Neuron (in vitro differentiated cells): ENCODE results near the gene ROBO1.

Source experiments
- H2AFZ ChIP-seq: one replicate; pipeline ENCODE4 v1.6.1; 2013; ENCODE audit warnings: low read depth, mild to moderate bottlenecking, inconsistent platforms, low read length, moderate library complexity
- H3K27me3 ChIP-seq: one replicate; pipeline ENCODE4 v1.6.1; 2013; ENCODE audit warnings: low read length; ENCODE audit not compliant: insufficient read depth
- H3K36me3 ChIP-seq: one replicate; pipeline ENCODE4 v1.6.1; 2013; ENCODE audit warnings: low read length; ENCODE audit not compliant: insufficient read depth
- H3K4me1 ChIP-seq: one replicate; pipeline ENCODE4 v1.6.1; 2013; ENCODE audit warnings: low read length; ENCODE audit not compliant: insufficient read depth
- H3K4me3 ChIP-seq: 2 replicates; pipeline ENCODE4 v1.5.1; 2013; ENCODE audit warnings: mild to moderate bottlenecking, low read length, moderate library complexity
- H3K9me3 ChIP-seq: one replicate; pipeline ENCODE4 v1.6.1; 2013; ENCODE audit warnings: low read length

The ROBO1 gene

GRCh38 chr3:79097964-79098660 lies 669.7 kb downstream of the ROBO1 start:
- H3K36me3 ChIP-seq = no peaks in the 10 kb centered on the region
- no peaks in the 10 kb centered on the region for H3K4me1 ChIP-seq
- H2AFZ ChIP-seq = no peak overlapping the region
- H3K9me3 ChIP-seq = no peaks in the 10 kb centered on the region
- no peak overlapping the region for H3K4me3 ChIP-seq
- no peaks in the 10 kb centered on the region for H3K27me3 ChIP-seq

- no peaks in the 10 kb centered on the region for H3K36me3 ChIP-seq
- no peak overlapping the region for H2AFZ ChIP-seq
- no peaks in the 10 kb centered on the region for H3K4me1 ChIP-seq
- H3K9me3 ChIP-seq = no peaks in the 10 kb centered on the region
- H3K27me3 ChIP-seq = no peaks in the 10 kb centered on the region
- H3K4me3 ChIP-seq = no peak overlapping the region
Observed at GRCh38 chr3:79094654-79095053, 673.1 kb downstream of the ROBO1 start.

- Histone ChIP-seq H3K27me3 (no peaks in the 10 kb centered on the region), H3K36me3 (no peaks in the 10 kb centered on the region), H2AFZ (no peak overlapping the region), H3K4me1 (peaks cover 2% of the 10 kb centered on the region), H3K4me3 (no peak overlapping the region), H3K9me3 (no peaks in the 10 kb centered on the region)
Observed at GRCh38 chr3:79086514-79086913, 681.3 kb downstream of the ROBO1 start.

GRCh38 chr3:79085171-79085570 lies 682.6 kb downstream of the ROBO1 start:
- no peaks in the 10 kb centered on the region for H3K9me3 ChIP-seq
- no peak overlapping the region for H2AFZ ChIP-seq
- no peaks in the 10 kb centered on the region for H3K36me3 ChIP-seq
- no peaks in the 10 kb centered on the region for H3K27me3 ChIP-seq
- peaks cover 3% of the 10 kb centered on the region for H3K4me1 ChIP-seq
- no peak overlapping the region for H3K4me3 ChIP-seq

DNA sequence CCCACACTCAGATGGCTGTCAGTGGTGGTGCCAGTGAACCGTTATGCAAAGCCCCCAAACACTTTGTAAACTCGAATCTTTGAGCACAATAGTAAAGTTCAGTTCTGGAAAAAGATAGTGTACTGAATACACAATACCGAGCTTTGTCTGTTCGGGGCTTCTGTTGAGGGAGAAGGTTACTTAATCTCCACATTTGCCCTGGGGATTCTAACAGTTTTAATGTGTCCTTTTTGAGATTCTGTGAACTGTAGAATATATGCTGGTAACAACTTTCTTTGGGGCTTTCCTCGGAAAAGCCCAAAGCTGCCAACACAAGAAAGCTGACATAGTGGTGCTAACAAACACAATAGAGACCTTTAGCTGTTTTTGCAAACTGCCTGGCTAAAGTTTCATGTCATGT lies 686.5 kb downstream of the ROBO1 start:
- peak overlapping the region; percentile 70 for H2AFZ ChIP-seq
- H3K4me1 ChIP-seq = peaks cover 3% of the 10 kb centered on the region
- no peaks in the 10 kb centered on the region for H3K9me3 ChIP-seq
- H3K4me3 ChIP-seq = no peak overlapping the region
- H3K27me3 ChIP-seq = no peaks in the 10 kb centered on the region
- H3K36me3 ChIP-seq = no peaks in the 10 kb centered on the region

DNA sequence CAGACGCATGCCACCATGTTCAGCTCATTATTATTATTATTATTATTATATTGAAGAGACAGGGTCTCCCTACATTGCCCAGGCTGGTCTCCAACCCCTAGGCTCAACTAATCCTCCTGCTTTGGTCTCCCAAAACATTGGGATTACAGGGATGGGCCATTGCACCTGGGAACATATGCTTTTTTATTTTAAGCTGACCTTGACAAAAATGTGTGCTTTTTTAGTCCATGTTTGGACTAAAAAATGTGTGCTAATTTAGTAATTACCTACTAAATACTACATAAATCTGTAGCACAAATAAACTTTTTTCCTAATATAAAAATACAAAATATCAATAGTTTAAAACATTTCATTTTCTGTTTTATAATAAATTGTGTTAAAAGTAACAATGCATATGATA lies 693.2 kb downstream of the ROBO1 start:
- Histone ChIP-seq H3K4me1 (no peaks in the 10 kb centered on the region), H3K36me3 (no peaks in the 10 kb centered on the region), H3K27me3 (no peaks in the 10 kb centered on the region), H3K9me3 (no peaks in the 10 kb centered on the region), H2AFZ (no peak overlapping the region), H3K4me3 (no peak overlapping the region)

DNA sequence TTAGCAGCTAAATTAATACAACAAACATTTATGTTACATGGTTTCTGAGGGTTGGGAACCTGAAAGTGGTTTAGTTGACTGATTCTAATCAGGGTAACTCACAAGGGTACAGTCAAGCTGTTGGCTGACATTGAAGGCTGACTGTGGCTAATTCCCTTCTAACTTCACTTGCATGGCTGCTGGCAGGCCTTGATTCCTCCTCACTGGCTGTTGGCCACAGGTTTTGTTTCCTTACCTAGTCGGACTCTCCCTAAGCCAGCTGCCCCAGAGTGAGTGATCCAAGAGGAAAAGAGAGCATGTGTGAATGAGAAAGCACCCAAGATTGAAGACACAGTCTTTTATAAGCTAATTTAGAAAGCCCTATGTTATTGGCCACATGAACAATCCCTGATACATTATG lies 700.1 kb downstream of the ROBO1 start:
- Histone ChIP-seq H2AFZ (no peak overlapping the region), H3K36me3 (no peaks in the 10 kb centered on the region), H3K4me1 (no peaks in the 10 kb centered on the region), H3K4me3 (no peak overlapping the region), H3K9me3 (peaks cover 2% of the 10 kb centered on the region), H3K27me3 (no peaks in the 10 kb centered on the region)

- peaks cover 2% of the 10 kb centered on the region for H3K9me3 ChIP-seq
- no peak overlapping the region for H3K4me3 ChIP-seq
- no peak overlapping the region for H2AFZ ChIP-seq
- no peaks in the 10 kb centered on the region for H3K4me1 ChIP-seq
- no peaks in the 10 kb centered on the region for H3K36me3 ChIP-seq
- H3K27me3 ChIP-seq = no peaks in the 10 kb centered on the region
Observed at GRCh38 chr3:79066481-79066880, 701.3 kb downstream of the ROBO1 start.

- no peak overlapping the region for H2AFZ ChIP-seq
- H3K27me3 ChIP-seq = no peaks in the 10 kb centered on the region
- no peak overlapping the region for H3K4me3 ChIP-seq
- peaks cover 2% of the 10 kb centered on the region for H3K9me3 ChIP-seq
- H3K4me1 ChIP-seq = no peaks in the 10 kb centered on the region
- no peaks in the 10 kb centered on the region for H3K36me3 ChIP-seq
Observed at GRCh38 chr3:79063624-79064023, 704.2 kb downstream of the ROBO1 start.

- Histone ChIP-seq H3K4me3 (no peak overlapping the region), H3K27me3 (no peaks in the 10 kb centered on the region), H2AFZ (no peak overlapping the region), H3K36me3 (no peaks in the 10 kb centered on the region), H3K9me3 (peaks cover 2% of the 10 kb centered on the region), H3K4me1 (no peaks in the 10 kb centered on the region)
Observed at GRCh38 chr3:79057756-79058155, 710.0 kb downstream of the ROBO1 start.

GRCh38 chr3:79056498-79056897 lies 711.3 kb downstream of the ROBO1 start:
- Histone ChIP-seq H3K4me3 (no peak overlapping the region), H2AFZ (no peak overlapping the region)

GRCh38 chr3:79052054-79052681 lies 715.6 kb downstream of the ROBO1 start:
- Histone ChIP-seq H3K9me3 (peaks cover 2% of the 10 kb centered on the region), H3K4me1 (no peaks in the 10 kb centered on the region), H3K4me3 (no peak overlapping the region), H3K36me3 (no peaks in the 10 kb centered on the region), H2AFZ (no peak overlapping the region), H3K27me3 (no peaks in the 10 kb centered on the region)

More at GRCh38 chr3:79056498-79056897, 711.3 kb downstream of the ROBO1 start:
- no peaks in the 10 kb centered on the region for H3K36me3 ChIP-seq
- peaks cover 2% of the 10 kb centered on the region for H3K9me3 ChIP-seq
- no peaks in the 10 kb centered on the region for H3K27me3 ChIP-seq
- no peaks in the 10 kb centered on the region for H3K4me1 ChIP-seq

- Histone ChIP-seq H3K9me3 (no peaks in the 10 kb centered on the region), H3K4me1 (no peaks in the 10 kb centered on the region), H2AFZ (no peak overlapping the region), H3K4me3 (no peak overlapping the region), H3K36me3 (no peaks in the 10 kb centered on the region), H3K27me3 (no peaks in the 10 kb centered on the region)
Observed at GRCh38 chr3:79047581-79047980, 720.2 kb downstream of the ROBO1 start.

DNA sequence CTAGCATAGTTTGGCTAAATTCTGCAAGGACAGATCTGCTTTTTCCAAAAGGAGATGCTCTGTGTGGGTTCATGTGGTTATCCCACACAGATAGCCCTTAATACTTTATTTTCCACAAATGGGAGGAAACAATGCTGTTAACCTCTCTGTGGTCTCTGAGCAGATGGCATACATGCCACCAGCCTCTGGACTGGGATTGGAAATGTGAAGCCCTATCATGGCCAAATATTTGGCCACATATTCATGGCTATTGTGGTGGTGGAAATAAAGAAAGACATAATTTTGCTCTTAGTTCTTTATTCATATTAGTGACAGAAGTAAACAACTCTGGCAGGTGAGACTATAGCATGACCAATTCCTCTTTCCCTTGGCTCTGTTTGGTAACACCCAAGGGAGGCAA lies 726.2 kb downstream of the ROBO1 start:
- Histone ChIP-seq H3K9me3 (no peaks in the 10 kb centered on the region), H3K27me3 (no peaks in the 10 kb centered on the region), H2AFZ (no peak overlapping the region), H3K4me1 (no peaks in the 10 kb centered on the region), H3K36me3 (no peaks in the 10 kb centered on the region), H3K4me3 (no peak overlapping the region)
